ENCODE results near the gene TRIM62.
A peak's percentile ranks its signal among the peaks of the same experiment; 100 is the strongest.

TRIM62 gene

GRCh38 chr1:33181921-33182341 is at the start of gene TRIM62:
Gene TRIM62, minus strand, starts transcription at chr1:33182043. Its CDS starts 611 bp downstream, at chr1:33181432.
- Histone ChIP-seq H3K36me3 (ENCODE audit: control insufficient read depth, insufficient read depth, low read length) (peaks cover 1% of the 10 kb centered on the region; the same call in 1 of the 2 replicates), H3K4me3 (replicated peaks; ENCODE audit: low read depth, low read length) (peak within 1 kb of the TSS; percentile 76), H3K27me3 (replicated peaks; ENCODE audit: control insufficient read depth, insufficient read depth, low read length) (peaks cover under 1% of the 10 kb centered on the region; the same call in 1 of the 2 replicates)
- TF ChIP-seq CTCF (IDR thresholded peaks at IDR 0.05; ENCODE audit: insufficient read depth, low read length, poor library complexity, severe bottlenecking) = no peak
- peak; percentile 84 for DNase-seq (ENCODE audit: extremely low read depth, insufficient read length)

GRCh38 chr1:33231166-33231565 is 49.3 kb upstream of the TRIM62 start:
- no peak for DNase-seq (ENCODE audit: extremely low read depth, insufficient read length)
- no peaks in the 10 kb centered on the region for H3K36me3 ChIP-seq (ENCODE audit: control insufficient read depth, insufficient read depth, low read length)
- H3K4me3 ChIP-seq (replicated peaks; ENCODE audit: low read depth, low read length) = no peak overlapping the region
- H3K27me3 ChIP-seq (replicated peaks; ENCODE audit: control insufficient read depth, insufficient read depth, low read length) = no peaks in the 10 kb centered on the region
- no peak for TF ChIP-seq CTCF (IDR thresholded peaks at IDR 0.05; ENCODE audit: insufficient read depth, low read length, poor library complexity, severe bottlenecking)

GRCh38 chr1:33228935-33229487 is 47.2 kb upstream of the TRIM62 start:
- no peak overlapping the region for H3K4me3 ChIP-seq (replicated peaks; ENCODE audit: low read depth, low read length)
- no peaks in the 10 kb centered on the region for H3K36me3 ChIP-seq (ENCODE audit: control insufficient read depth, insufficient read depth, low read length)
- DNase-seq (ENCODE audit: extremely low read depth, insufficient read length) = no peak
- no peaks in the 10 kb centered on the region for H3K27me3 ChIP-seq (replicated peaks; ENCODE audit: control insufficient read depth, insufficient read depth, low read length)
- no peak for TF ChIP-seq CTCF (IDR thresholded peaks at IDR 0.05; ENCODE audit: insufficient read depth, low read length, poor library complexity, severe bottlenecking)

GRCh38 chr1:33225586-33225985 is 43.7 kb upstream of the TRIM62 start:
- Histone ChIP-seq H3K27me3 (replicated peaks; ENCODE audit: control insufficient read depth, insufficient read depth, low read length) (no peaks in the 10 kb centered on the region; the same call in 1 of the 2 replicates), H3K36me3 (ENCODE audit: control insufficient read depth, insufficient read depth, low read length) (no peaks in the 10 kb centered on the region), H3K4me3 (replicated peaks; ENCODE audit: low read depth, low read length) (no peak overlapping the region)
- TF ChIP-seq CTCF (IDR thresholded peaks at IDR 0.05; ENCODE audit: insufficient read depth, low read length, poor library complexity, severe bottlenecking) = no peak
- DNase-seq (ENCODE audit: extremely low read depth, insufficient read length) = no peak

- Histone ChIP-seq H3K27me3 (replicated peaks; ENCODE audit: control insufficient read depth, insufficient read depth, low read length) (no peaks in the 10 kb centered on the region; the same call in 1 of the 2 replicates), H3K4me3 (replicated peaks; ENCODE audit: low read depth, low read length) (no peak overlapping the region), H3K36me3 (ENCODE audit: control insufficient read depth, insufficient read depth, low read length) (no peaks in the 10 kb centered on the region)
- TF ChIP-seq CTCF (IDR thresholded peaks at IDR 0.05; ENCODE audit: insufficient read depth, low read length, poor library complexity, severe bottlenecking) = no peak
- no peak for DNase-seq (ENCODE audit: extremely low read depth, insufficient read length)
Observed at GRCh38 chr1:33224166-33224707, 42.4 kb upstream of the TRIM62 start.
